CD1c-positive myeloid dendritic cell (primary cell): ENCODE measurements around the gene WWOX.

ENCODE experiments used
- DNase-seq: peaks from one replicate; pipeline ENCODE4 v3.0.0-alpha.2; 2016; ENCODE audit errors: extremely low spot score

The WWOX gene

GRCh38 chr16:78942625-78943245, 843.3 kb downstream of the WWOX start:
- DNase-seq: peak; percentile 14

- DNase-seq: no peak
These were observed 845.9 kb downstream of the WWOX start for GRCh38 chr16:78945336-78945735.

GRCh38 chr16:78946556-78946955, 847.1 kb downstream of the WWOX start:
- no peak for DNase-seq

- no peak for DNase-seq
These were observed 851.3 kb downstream of the WWOX start for GRCh38 chr16:78950768-78951167.

GRCh38 chr16:78952630-78953029, 853.2 kb downstream of the WWOX start:
- DNase-seq: no peak

- DNase-seq: no peak
These were observed 854.1 kb downstream of the WWOX start for GRCh38 chr16:78953526-78953925.

- no peak for DNase-seq
These were observed 855.8 kb downstream of the WWOX start for GRCh38 chr16:78955206-78955605.

GRCh38 chr16:78956859-78957258, 857.4 kb downstream of the WWOX start:
- no peak for DNase-seq

GRCh38 chr16:78957317-78958100, 858.1 kb downstream of the WWOX start:
- DNase-seq: no peak

GRCh38 chr16:78961464-78961863, 862.0 kb downstream of the WWOX start:
- peak; percentile 25 for DNase-seq

GRCh38 chr16:78962457-78962929, 863.0 kb downstream of the WWOX start:
- peak; percentile 18 for DNase-seq

GRCh38 chr16:78967948-78968347, 868.5 kb downstream of the WWOX start:
- no peak for DNase-seq

GRCh38 chr16:78969721-78970120, 870.3 kb downstream of the WWOX start:
- no peak for DNase-seq

- DNase-seq: no peak
These were observed 871.2 kb downstream of the WWOX start for GRCh38 chr16:78970650-78971049.

- DNase-seq: no peak
These were observed 872.6 kb downstream of the WWOX start for GRCh38 chr16:78972006-78972405.

GRCh38 chr16:78972986-78973385, 873.5 kb downstream of the WWOX start:
- DNase-seq: no peak

- peak; percentile 27 for DNase-seq
These were observed 876.8 kb downstream of the WWOX start for GRCh38 chr16:78976212-78976611.

GRCh38 chr16:78980825-78981224, 881.4 kb downstream of the WWOX start:
- no peak for DNase-seq

GRCh38 chr16:78982096-78982744, 882.8 kb downstream of the WWOX start:
- DNase-seq: no peak

GRCh38 chr16:78984324-78984723, 884.9 kb downstream of the WWOX start:
- DNase-seq: no peak

- DNase-seq: peak; percentile 4
These were observed 885.5 kb downstream of the WWOX start for GRCh38 chr16:78984887-78985464.
